A673 (cell line): Measurements from ENCODE around the gene NCOA7. TPM values are rescaled to one million over a fixed set of nuclear protein-coding genes. Genes with fewer than 3 reads are reported as not detected.

ENCODE experiments used
- BruUV-seq: library from RNA; stranded (reverse); fragments of 400-500 nt; replicated peaks from 2 replicates; lab custom pipeline; 2021; lab: Mats Ljungman, UMichigan
- CTCF ChIA-PET: fragments of 300-600 bp; sonication (Branson Sonifier 250); formaldehyde crosslinking; loops from one replicate; lab custom pipeline; 2022; ENCODE audit warnings: antibody characterized with exemption; lab: Charles Lee
- POLR2A ChIA-PET: fragments of 300-600 bp; sonication (Branson Sonifier 250); formaldehyde crosslinking; loops from one replicate; lab custom pipeline; 2022; ENCODE audit warnings: antibody characterized with exemption; ENCODE audit not compliant: low non-redundant PET; lab: Charles Lee
- DNase-seq: peaks from one replicate; pipeline ENCODE4 v3.0.0-alpha.2; 2015; ENCODE audit warnings: low spot score
- H3K27ac ChIP-seq: fragments of 200-600 bp; sonication (generic); 2 replicates; pipeline ENCODE4 v1.5.1; 2016; ENCODE audit warnings: mixed run types, low read depth, mild to moderate bottlenecking, mixed read lengths, antibody characterized with exemption, low read length; ENCODE audit not compliant: poor library complexity, severe bottlenecking
- H3K27me3 ChIP-seq: fragments of 200-600 bp; sonication (generic); replicated peaks from 2 replicates; pipeline ENCODE4 v1.6.1; 2017; ENCODE audit warnings: mixed run types, low read depth, mild to moderate bottlenecking, mixed read lengths, antibody characterized with exemption, low read length; ENCODE audit not compliant: insufficient read depth, poor library complexity
- H3K36me3 ChIP-seq: fragments of 200-600 bp; sonication (generic); 2 replicates; pipeline ENCODE4 v1.6.1; 2016; ENCODE audit warnings: mixed run types, mild to moderate bottlenecking, mixed read lengths, antibody characterized with exemption, low read length; ENCODE audit not compliant: insufficient read depth, poor library complexity, severe bottlenecking
- H3K4me1 ChIP-seq: fragments of 200-600 bp; sonication (generic); 2 replicates; pipeline ENCODE4 v1.6.1; 2017; ENCODE audit warnings: mixed run types, mild to moderate bottlenecking, mixed read lengths, antibody characterized with exemption, low read length; ENCODE audit not compliant: insufficient read depth, poor library complexity, severe bottlenecking
- H3K4me3 ChIP-seq: fragments of 200-600 bp; sonication (generic); 2 replicates; pipeline ENCODE4 v1.5.1; 2016; ENCODE audit warnings: low read depth, mixed run types, mild to moderate bottlenecking, mixed read lengths, low read length; ENCODE audit not compliant: poor library complexity, severe bottlenecking
- H3K9me3 ChIP-seq: fragments of 200-600 bp; sonication (generic); 2 replicates; pipeline ENCODE4 v1.6.1; 2016; ENCODE audit warnings: mixed run types, low read depth, mild to moderate bottlenecking, mixed read lengths, antibody characterized with exemption, low read length; ENCODE audit not compliant: poor library complexity, severe bottlenecking
- CTCF ChIP-seq: fragments of 300-800, 200-600 bp; sonication (generic); conservative IDR thresholded peaks from 2 replicates; pipeline ENCODE4 v1.5.1; 2017; ENCODE audit warnings: low read depth, mild to moderate bottlenecking, antibody characterized with exemption, low read length, moderate library complexity, mixed read lengths
- EZH2 ChIP-seq: fragments of 200-600 bp; sonication (generic); IDR thresholded peaks from 2 replicates; pipeline ENCODE4 v1.6.1; 2017; ENCODE audit warnings: borderline replicate concordance, low read depth, mild to moderate bottlenecking, mixed read lengths, antibody characterized with exemption, low read length; ENCODE audit not compliant: poor library complexity, severe bottlenecking
- intact Hi-C: fragments of 100-400 bp; cut with micrococcal nuclease; formaldehyde crosslinking; loops from one replicate; pipeline ENCODE4 v1.10.0; 2022; ENCODE audit not compliant: unreplicated experiment
- total RNA-seq: library from RNA; stranded (reverse); gene quantifications from 2 replicates; pipeline ENCODE4 v1.2.3, GENCODE V29; 2021

Gene NCOA7
- total RNA-seq, 1 experiment from 2014 or later: 33.5 TPM

GRCh38 chr6:125955973-125956372, 165.2 kb downstream of the NCOA7 start:
- TF ChIP-seq EZH2: no peak
- H3K4me3 ChIP-seq: peak overlapping the region; percentile 74
- ChIA-PET CTCF (interaction anchor here (0.6 to 1.9 kb wide), 16 partner anchors 8 to 175 kb away, joined by 3 to 16 read pairs (median 4); partner anchors contain the start of gene NCOA7), POLR2A (no interaction called here)
- no peaks in the 10 kb centered on the region for H3K27me3 ChIP-seq
- H3K9me3 ChIP-seq: no peaks in the 10 kb centered on the region
- H3K27ac ChIP-seq: peak overlapping the region; percentile 89
- intact Hi-C loops: loop anchor here (1.0 to 2.0 kb wide), 5 partner anchors 49 to 645 kb away; no protein-coding TSS in a partner anchor
- no peaks in the 10 kb centered on the region for H3K36me3 ChIP-seq
- H3K4me1 ChIP-seq: peaks cover 13% of the 10 kb centered on the region
- BruUV-seq: TSS peak; percentile 100
- DNase-seq: no peak

- ChIA-PET POLR2A (interaction anchor here (0.5 kb wide), 1 partner anchor 418 kb away, joined by 3 read pairs; no protein-coding TSS in a partner anchor), CTCF (interaction anchor here (0.6 to 1.9 kb wide), 17 partner anchors 9 to 176 kb away, joined by 3 to 16 read pairs (median 4); partner anchors contain the start of gene NCOA7)
- Histone ChIP-seq H3K4me1 (peaks cover 13% of the 10 kb centered on the region), H3K9me3 (no peaks in the 10 kb centered on the region), H3K27ac (peak within 1 kb of the TSS; percentile 89), H3K4me3 (peak within 1 kb of the TSS; percentile 74), H3K36me3 (no peaks in the 10 kb centered on the region), H3K27me3 (no peaks in the 10 kb centered on the region)
- intact Hi-C loops: loop anchor here (1.0 to 2.0 kb wide), 5 partner anchors 50 to 646 kb away; no protein-coding TSS in a partner anchor
- TF ChIP-seq CTCF (peak; percentile 99), EZH2 (no peak)
- no TSS peak for BruUV-seq
- DNase-seq: peak; percentile 99
Observed at GRCh38 chr6:125956506-125957390, 166.0 kb downstream of the NCOA7 start, which contains the start of gene HINT3. Gene HINT3, plus strand, starts transcription at chr6:125956770. Its CDS starts 208 bp downstream, at chr6:125956978.

DNA sequence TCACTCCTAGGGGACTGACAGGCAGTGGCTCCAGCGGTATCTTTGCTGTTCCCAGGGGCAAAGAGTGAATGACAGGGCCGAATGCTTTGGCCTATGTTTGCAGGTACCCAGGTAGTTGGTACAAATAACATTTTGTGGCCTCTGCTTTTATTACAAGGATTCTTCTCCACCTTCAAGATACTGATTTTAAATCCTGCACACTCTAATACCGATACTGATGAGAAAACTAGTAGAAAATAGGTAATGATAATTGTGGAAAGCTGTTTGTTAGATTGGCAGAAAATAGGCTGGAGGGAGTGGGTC, 166.6 kb downstream of the NCOA7 start:
- Histone ChIP-seq H3K27me3 (no peaks in the 10 kb centered on the region), H3K4me3 (peak overlapping the region; percentile 74), H3K9me3 (no peaks in the 10 kb centered on the region), H3K4me1 (peaks cover 13% of the 10 kb centered on the region), H3K36me3 (no peaks in the 10 kb centered on the region), H3K27ac (peak overlapping the region; percentile 89)
- no TSS peak for BruUV-seq
- ChIA-PET POLR2A (no interaction called here), CTCF (interaction anchor here (0.6 to 1.9 kb wide), 2 partner anchors 167 to 176 kb away, joined by 6 to 16 read pairs; partner anchors contain the start of gene NCOA7)
- TF ChIP-seq EZH2 (no peak), CTCF (no peak)
- no peak for DNase-seq
- intact Hi-C loops: loop anchor here (2.0 kb wide), 3 partner anchors 51 to 647 kb away; no protein-coding TSS in a partner anchor
